Fibroblast of villous mesenchyme (primary cell): ENCODE data around the gene ERP27. TPM values are rescaled to one million over a fixed set of nuclear protein-coding genes. Genes with fewer than 3 reads are reported as not detected.
A peak's percentile ranks its signal among the peaks of the same experiment; 100 is the strongest.

Source experiments
- DNase-seq: peaks from one replicate; pipeline ENCODE4 v3.0.0-alpha.2; 2010; ENCODE audit warnings: low read depth
- H3K4me3 ChIP-seq: 2 replicates; pipeline ENCODE4 v1.5.1; 2011; ENCODE audit warnings: low read depth, mild to moderate bottlenecking, low read length
- total RNA-seq: library from RNA; depleted of rRNA; stranded (reverse); fragments of >200 nt; gene quantifications from 2 replicates; pipeline ENCODE4 v1.2.3, GENCODE V29; 2012
- TF ChIP-seq, protein P1 (sequence below): IDR thresholded peaks from 2 replicates; pipeline ENCODE4 v1.5.1; 2012; ENCODE audit warnings: low read depth, mild to moderate bottlenecking, low read length; ENCODE audit not compliant: insufficient read depth

The ERP27 gene
- total RNA-seq, 1 donor = not detected

DNA sequence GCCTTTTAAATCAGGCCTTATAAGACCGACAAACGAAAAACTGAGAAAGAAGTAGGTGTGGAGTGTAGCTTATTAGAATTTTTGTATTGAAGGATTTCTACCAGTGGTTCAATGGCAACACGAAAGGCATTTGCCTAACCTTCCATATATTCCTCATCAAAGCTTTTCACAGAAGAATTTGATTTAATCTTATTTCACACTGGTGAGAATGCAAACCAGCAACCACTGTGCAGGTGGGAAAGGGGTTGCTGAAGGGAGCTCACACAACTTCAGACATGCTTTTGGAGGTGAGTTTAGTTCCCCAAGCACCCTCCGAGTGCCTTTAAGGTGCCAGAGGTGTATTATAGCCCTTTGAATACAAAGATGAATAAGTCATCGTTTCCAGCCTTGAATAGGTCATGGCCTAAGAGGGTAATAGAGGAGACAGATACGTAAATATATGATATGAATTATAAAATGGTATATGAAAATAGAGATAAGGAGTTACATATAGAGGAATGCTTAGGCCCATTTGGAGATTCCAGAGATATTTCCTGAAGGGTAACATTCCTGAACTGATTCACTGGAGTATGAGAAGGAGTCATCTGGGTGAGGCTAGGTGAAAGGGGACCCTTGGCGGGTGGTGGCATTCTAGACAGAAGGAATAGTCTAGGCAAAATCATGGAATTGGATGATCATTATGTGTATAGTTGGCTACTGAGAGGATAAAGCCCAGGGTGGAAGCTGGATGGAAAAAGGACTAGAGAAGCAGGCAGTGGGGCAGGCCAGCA is 6.4 kb downstream of the ERP27 start:
- no peak overlapping the region for H3K4me3 ChIP-seq
- DNase-seq = no peak
- TF ChIP-seq, protein P1, sequence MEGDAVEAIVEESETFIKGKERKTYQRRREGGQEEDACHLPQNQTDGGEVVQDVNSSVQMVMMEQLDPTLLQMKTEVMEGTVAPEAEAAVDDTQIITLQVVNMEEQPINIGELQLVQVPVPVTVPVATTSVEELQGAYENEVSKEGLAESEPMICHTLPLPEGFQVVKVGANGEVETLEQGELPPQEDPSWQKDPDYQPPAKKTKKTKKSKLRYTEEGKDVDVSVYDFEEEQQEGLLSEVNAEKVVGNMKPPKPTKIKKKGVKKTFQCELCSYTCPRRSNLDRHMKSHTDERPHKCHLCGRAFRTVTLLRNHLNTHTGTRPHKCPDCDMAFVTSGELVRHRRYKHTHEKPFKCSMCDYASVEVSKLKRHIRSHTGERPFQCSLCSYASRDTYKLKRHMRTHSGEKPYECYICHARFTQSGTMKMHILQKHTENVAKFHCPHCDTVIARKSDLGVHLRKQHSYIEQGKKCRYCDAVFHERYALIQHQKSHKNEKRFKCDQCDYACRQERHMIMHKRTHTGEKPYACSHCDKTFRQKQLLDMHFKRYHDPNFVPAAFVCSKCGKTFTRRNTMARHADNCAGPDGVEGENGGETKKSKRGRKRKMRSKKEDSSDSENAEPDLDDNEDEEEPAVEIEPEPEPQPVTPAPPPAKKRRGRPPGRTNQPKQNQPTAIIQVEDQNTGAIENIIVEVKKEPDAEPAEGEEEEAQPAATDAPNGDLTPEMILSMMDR = no peak

DNA sequence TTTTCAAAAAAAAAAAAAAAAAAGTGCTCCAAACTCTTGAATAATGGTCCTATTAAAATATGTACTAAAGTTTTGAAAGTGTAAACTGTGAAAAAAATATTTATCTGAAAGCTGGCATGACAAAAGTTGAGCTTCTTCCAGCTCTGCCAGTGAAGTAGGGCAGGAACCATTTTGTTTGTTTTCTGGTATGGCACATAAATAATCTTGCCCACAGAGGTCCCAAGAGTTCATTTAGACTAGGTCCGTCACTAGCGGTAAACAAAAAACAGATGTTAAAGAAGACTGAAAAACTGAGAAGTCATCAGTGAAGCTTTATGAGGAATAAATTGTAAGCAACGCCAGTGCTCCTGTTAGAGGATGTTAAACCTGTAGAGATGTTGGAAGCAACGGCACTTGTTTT is 7.0 kb downstream of the ERP27 start:
- TF ChIP-seq, protein P1 = no peak
- peak; percentile 69 for DNase-seq
- H3K4me3 ChIP-seq = no peak overlapping the region

- TF ChIP-seq, protein P1 = peak; percentile 28
- H3K4me3 ChIP-seq = no peak overlapping the region
- peak; percentile 42 for DNase-seq
Measured at GRCh38 chr12:14930299-14930698, 8.0 kb downstream of the ERP27 start.

DNA sequence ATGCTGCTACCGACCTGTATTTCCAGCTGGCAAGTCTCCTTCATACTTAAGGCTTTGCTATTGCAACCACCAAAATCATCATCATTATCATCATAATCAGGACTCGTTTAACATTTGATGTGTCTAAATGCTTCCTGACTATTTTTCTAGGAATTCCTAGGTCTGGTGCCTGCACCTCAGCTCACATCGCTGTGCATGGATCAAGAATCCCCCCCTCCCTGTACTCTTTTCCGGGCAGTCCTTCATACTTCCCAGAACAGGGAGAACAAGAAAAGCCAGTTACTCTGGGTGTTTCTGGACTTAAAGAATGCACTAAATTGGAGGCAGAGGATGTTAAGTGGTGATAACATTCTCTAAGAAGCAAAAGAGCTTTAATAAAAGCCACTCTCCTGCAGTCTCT is 9.4 kb downstream of the ERP27 start:
- TF ChIP-seq, protein P1 = no peak
- no peak for DNase-seq
- no peak overlapping the region for H3K4me3 ChIP-seq

DNA sequence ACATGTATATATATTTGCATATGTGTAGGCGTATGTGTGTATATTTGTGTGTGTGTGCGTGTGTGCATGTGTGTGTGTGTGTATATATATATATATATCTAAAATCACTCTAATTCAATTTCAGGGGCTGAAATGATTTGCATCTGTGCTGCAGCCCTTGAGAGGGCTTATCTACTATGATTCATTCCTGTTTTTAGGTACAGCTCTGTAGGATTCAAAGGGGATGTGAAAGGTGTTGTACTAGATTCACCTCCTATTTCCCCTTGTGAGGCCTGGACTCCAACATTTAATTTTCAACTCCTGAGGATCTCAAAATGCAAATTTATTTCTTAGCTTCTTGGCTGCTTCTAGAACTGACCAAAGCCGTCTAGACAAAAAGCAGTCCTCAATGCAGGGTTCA is 11.1 kb downstream of the ERP27 start:
- TF ChIP-seq, protein P1 = no peak
- no peak overlapping the region for H3K4me3 ChIP-seq
- no peak for DNase-seq

DNA sequence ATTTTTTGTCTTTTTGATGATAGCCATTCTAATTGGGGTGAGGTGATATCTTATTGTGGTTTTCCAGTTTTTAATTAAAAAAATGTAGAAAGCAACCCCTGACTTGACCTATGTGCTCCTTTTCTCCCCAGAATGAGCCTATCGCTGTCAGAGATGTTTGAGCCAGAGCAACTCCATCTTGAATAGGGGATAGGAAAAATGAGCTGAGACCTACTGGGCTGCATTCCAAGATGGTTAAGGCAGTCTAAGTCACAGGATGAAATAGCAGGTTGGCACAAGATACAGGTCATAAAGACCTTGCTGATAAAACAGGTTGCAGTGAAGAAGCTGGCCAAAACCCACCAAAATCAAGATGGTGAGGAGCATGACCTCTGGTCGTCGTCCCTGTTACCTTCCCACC is 13.8 kb downstream of the ERP27 start:
- no peak overlapping the region for H3K4me3 ChIP-seq
- TF ChIP-seq, protein P1 = no peak
- no peak for DNase-seq

DNA sequence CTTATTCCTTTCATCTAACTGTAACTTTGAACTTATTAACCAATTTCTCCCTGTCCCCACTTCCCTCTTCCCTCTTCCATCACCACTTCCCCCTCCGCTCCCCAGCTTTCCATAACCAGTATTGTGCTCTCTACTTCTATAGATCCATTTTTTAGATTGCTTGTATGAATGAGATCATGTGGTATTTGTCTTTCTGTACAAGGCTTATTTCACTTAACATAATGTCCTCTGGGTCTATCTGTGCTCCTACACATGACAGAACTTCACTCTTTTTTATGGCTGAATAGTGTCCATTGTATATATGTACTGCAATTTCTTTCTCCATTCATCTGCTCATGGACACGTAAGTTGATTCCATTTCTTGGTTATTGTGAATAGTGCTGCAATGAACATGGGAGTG is 14.4 kb downstream of the ERP27 start:
- DNase-seq = no peak
- no peak overlapping the region for H3K4me3 ChIP-seq
- TF ChIP-seq, protein P1 = no peak
